Mucosa of rectum (tissue), 2 donors: Measurements from ENCODE around the gene LMX1B.

ENCODE experiments used
- H3K27ac ChIP-seq, 2 donors: one replicate each; pipeline ENCODE4 v1.7.0; 2013; ENCODE audit warnings: inconsistent platforms in 2 of 2, low read depth in 2 of 2, low read length in 2 of 2
- H3K27me3 ChIP-seq, 2 donors: one replicate each; pipeline ENCODE4 v1.7.0; 2013; ENCODE audit warnings: low read length in 2 of 2; ENCODE audit not compliant: control insufficient read depth in 2 of 2, insufficient read depth in 2 of 2
- H3K36me3 ChIP-seq, 2 donors: one replicate each; pipeline ENCODE4 v1.7.0; 2013; ENCODE audit warnings: low read length in 2 of 2; ENCODE audit not compliant: control insufficient read depth in 2 of 2, insufficient read depth in 2 of 2
- H3K4me1 ChIP-seq, 2 donors: one replicate each; pipeline ENCODE4 v1.7.0; 2013; ENCODE audit warnings: low read length in 2 of 2, mild to moderate bottlenecking in 1 of 2; ENCODE audit not compliant: control insufficient read depth in 2 of 2, insufficient read depth in 2 of 2
- H3K4me3 ChIP-seq, 2 donors: one replicate each; pipeline ENCODE4 v1.7.0; 2013; ENCODE audit warnings: low read length in 2 of 2
- H3K9ac ChIP-seq, 2 donors: one replicate each; pipeline ENCODE4 v1.7.0; 2013; ENCODE audit warnings: low read length in 2 of 2, low read depth in 1 of 2, mild to moderate bottlenecking in 1 of 2
- H3K9me3 ChIP-seq, 2 donors: one replicate each; pipeline ENCODE4 v1.7.0; 2013; ENCODE audit warnings: low read length in 2 of 2; ENCODE audit not compliant: control insufficient read depth in 2 of 2
- donor health status: healthy.
- donor health status: Normal muscosa, but diverticular disease.

Gene LMX1B

GRCh38 chr9:126668058-126668457 is 54.3 kb downstream of the LMX1B start:
- Histone ChIP-seq H3K9me3 (no peaks in the 10 kb centered on the region), H3K27me3 (peaks cover 54 to 72% of the 10 kb centered on the region in 2 donors), H3K9ac (no peak overlapping the region), H3K27ac (no peak overlapping the region), H3K4me3 (no peak overlapping the region), H3K4me1 (no peaks in the 10 kb centered on the region), H3K36me3 (no peaks in the 10 kb centered on the region)

- Histone ChIP-seq H3K27me3 (peaks cover 57 to 78% of the 10 kb centered on the region in 2 donors), H3K4me3 (no peak overlapping the region), H3K9me3 (no peaks in the 10 kb centered on the region), H3K27ac (no peak overlapping the region), H3K9ac (no peak overlapping the region), H3K36me3 (no peaks in the 10 kb centered on the region), H3K4me1 (no peaks in the 10 kb centered on the region)
Observed at GRCh38 chr9:126669108-126669507, 55.4 kb downstream of the LMX1B start.

GRCh38 chr9:126670270-126670669 is 56.5 kb downstream of the LMX1B start:
- Histone ChIP-seq H3K4me3 (no peak overlapping the region), H3K27me3 (peaks cover 58 to 82% of the 10 kb centered on the region in 2 donors), H3K4me1 (no peaks in the 10 kb centered on the region), H3K9me3 (no peaks in the 10 kb centered on the region), H3K27ac (no peak overlapping the region), H3K36me3 (no peaks in the 10 kb centered on the region), H3K9ac (no peak overlapping the region)

GRCh38 chr9:126671381-126671831 is 57.7 kb downstream of the LMX1B start:
- Histone ChIP-seq H3K27me3 (peaks cover 52 to 77% of the 10 kb centered on the region in 2 donors), H3K9me3 (no peaks in the 10 kb centered on the region), H3K27ac (no peak overlapping the region), H3K4me3 (no peak overlapping the region), H3K9ac (no peak overlapping the region), H3K36me3 (no peaks in the 10 kb centered on the region), H3K4me1 (no peaks in the 10 kb centered on the region)

- Histone ChIP-seq H3K4me3 (no peak overlapping the region), H3K9me3 (no peaks in the 10 kb centered on the region), H3K27me3 (peaks cover 56 to 78% of the 10 kb centered on the region in 2 donors), H3K36me3 (no peaks in the 10 kb centered on the region), H3K27ac (no peak overlapping the region), H3K9ac (no peak overlapping the region), H3K4me1 (no peaks in the 10 kb centered on the region)
Observed at GRCh38 chr9:126671983-126672382, 58.3 kb downstream of the LMX1B start.

- Histone ChIP-seq H3K27me3 (peaks cover 61 to 80% of the 10 kb centered on the region in 2 donors), H3K4me1 (no peaks in the 10 kb centered on the region), H3K36me3 (no peaks in the 10 kb centered on the region), H3K9me3 (no peaks in the 10 kb centered on the region), H3K27ac (no peak overlapping the region), H3K4me3 (no peak overlapping the region), H3K9ac (no peak overlapping the region)
Observed at GRCh38 chr9:126672634-126673284, 59.0 kb downstream of the LMX1B start.

GRCh38 chr9:126673689-126674364 is 60.1 kb downstream of the LMX1B start:
- no peaks in the 10 kb centered on the region for H3K4me1 ChIP-seq
- no peak overlapping the region for H3K9ac ChIP-seq
- H3K9me3 ChIP-seq = no peaks in the 10 kb centered on the region
- no peak overlapping the region for H3K27ac ChIP-seq
- no peaks in the 10 kb centered on the region for H3K36me3 ChIP-seq
- peaks cover 60 to 76% of the 10 kb centered on the region in 2 donors for H3K27me3 ChIP-seq
- no peak overlapping the region for H3K4me3 ChIP-seq

GRCh38 chr9:126674365-126675146 is 60.8 kb downstream of the LMX1B start:
- Histone ChIP-seq H3K27me3 (peaks cover 54 to 76% of the 10 kb centered on the region in 2 donors), H3K27ac (no peak overlapping the region), H3K9ac (no peak overlapping the region), H3K36me3 (no peaks in the 10 kb centered on the region), H3K4me1 (no peaks in the 10 kb centered on the region), H3K9me3 (no peaks in the 10 kb centered on the region), H3K4me3 (no peak overlapping the region)

GRCh38 chr9:126675147-126675467 is 61.4 kb downstream of the LMX1B start:
- no peak overlapping the region for H3K9ac ChIP-seq
- no peak overlapping the region for H3K27ac ChIP-seq
- H3K4me1 ChIP-seq = no peaks in the 10 kb centered on the region
- no peaks in the 10 kb centered on the region for H3K36me3 ChIP-seq
- peaks cover 49 to 72% of the 10 kb centered on the region in 2 donors for H3K27me3 ChIP-seq
- no peak overlapping the region for H3K4me3 ChIP-seq
- H3K9me3 ChIP-seq = no peaks in the 10 kb centered on the region

- no peak overlapping the region for H3K27ac ChIP-seq
- no peaks in the 10 kb centered on the region for H3K9me3 ChIP-seq
- H3K36me3 ChIP-seq = no peaks in the 10 kb centered on the region
- no peaks in the 10 kb centered on the region for H3K4me1 ChIP-seq
- peaks cover 44 to 62% of the 10 kb centered on the region in 2 donors for H3K27me3 ChIP-seq
- H3K9ac ChIP-seq = no peak overlapping the region
- H3K4me3 ChIP-seq = no peak overlapping the region
Observed at GRCh38 chr9:126676102-126676684, 62.5 kb downstream of the LMX1B start.
